NT2/D1 (cell line): ENCODE results near the gene ADSL.

Source experiments
- SUZ12 ChIP-seq: IDR thresholded peaks from 2 replicates; pipeline ENCODE4 v1.6.1; 2011; ENCODE audit not compliant: insufficient read length, insufficient read depth; ENCODE audit errors: extremely low read depth
- YY1 ChIP-seq: IDR thresholded peaks from 2 replicates; pipeline ENCODE4 v1.6.1; 2011; ENCODE audit not compliant: insufficient read length, insufficient read depth
- ZNF274 ChIP-seq: IDR thresholded peaks from 2 replicates; pipeline ENCODE4 v1.6.1; 2011; ENCODE audit warnings: mild to moderate bottlenecking, low read depth, low read length

DNA sequence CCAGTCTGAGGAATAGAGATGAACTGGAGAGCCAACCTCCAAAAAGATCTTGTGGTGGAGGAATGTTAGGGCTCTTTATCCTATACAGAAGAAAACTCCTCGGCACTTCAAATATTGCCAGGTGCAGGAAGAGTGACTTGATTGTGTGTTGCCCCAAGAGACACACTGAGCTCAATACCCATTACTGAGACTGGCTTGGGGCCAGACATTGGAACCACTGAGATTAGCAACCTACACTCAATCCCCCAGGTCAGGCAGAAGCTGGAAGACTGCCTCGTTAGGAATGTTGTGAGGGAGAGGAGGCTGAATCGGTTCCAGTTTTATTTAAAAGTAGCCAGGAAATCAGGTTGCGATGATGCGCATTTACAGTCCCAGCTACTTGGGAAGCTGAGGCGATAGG is 21.7 kb downstream of the ADSL start:
- TF ChIP-seq ZNF274 (no peak), SUZ12 (no peak), YY1 (no peak)
